ENCODE results near the gene IL36RN. TPM values are rescaled to one million over a fixed set of nuclear protein-coding genes. Genes with fewer than 3 reads are reported as not detected.

The IL36RN gene
- total and polyA plus RNA-seq, 2 experiments from 2014 or later = not detected

DNA sequence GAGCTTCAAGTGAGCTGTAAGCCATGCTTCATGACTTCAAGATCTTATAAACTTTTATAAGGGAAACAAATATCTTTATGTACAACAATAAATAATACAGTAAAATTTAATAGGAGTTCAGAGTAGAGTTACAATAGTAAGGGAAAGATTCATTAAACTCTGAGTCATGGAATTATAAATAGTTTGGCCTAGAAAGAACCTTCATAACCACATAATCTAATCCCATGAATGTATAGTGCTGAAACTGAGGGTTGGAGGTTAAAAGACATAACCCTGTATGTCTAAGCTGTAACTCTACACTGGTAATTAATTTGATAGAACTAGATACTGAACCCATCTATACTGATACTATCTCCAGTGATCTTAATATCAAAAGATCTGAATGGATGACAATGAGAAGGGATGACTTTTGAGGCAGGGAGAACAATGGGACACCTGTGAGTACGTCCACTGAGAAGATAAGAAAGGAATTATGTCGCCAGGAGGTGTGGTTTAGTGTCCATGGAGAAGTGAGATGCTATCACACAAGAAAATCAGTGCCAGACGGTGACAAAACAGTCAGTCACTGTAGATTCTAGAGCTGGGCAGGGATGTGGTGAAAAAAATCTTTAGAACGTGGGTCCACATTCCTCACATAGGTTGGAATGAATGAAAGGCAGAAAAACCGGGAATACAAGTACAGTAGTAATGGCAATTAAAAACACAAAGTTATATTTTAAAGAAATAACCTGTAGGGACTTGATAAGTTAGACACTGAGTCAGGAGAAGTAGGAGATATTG is 9.9 kb downstream of the IL36RN start:
- TF ChIP-seq, protein P1, sequence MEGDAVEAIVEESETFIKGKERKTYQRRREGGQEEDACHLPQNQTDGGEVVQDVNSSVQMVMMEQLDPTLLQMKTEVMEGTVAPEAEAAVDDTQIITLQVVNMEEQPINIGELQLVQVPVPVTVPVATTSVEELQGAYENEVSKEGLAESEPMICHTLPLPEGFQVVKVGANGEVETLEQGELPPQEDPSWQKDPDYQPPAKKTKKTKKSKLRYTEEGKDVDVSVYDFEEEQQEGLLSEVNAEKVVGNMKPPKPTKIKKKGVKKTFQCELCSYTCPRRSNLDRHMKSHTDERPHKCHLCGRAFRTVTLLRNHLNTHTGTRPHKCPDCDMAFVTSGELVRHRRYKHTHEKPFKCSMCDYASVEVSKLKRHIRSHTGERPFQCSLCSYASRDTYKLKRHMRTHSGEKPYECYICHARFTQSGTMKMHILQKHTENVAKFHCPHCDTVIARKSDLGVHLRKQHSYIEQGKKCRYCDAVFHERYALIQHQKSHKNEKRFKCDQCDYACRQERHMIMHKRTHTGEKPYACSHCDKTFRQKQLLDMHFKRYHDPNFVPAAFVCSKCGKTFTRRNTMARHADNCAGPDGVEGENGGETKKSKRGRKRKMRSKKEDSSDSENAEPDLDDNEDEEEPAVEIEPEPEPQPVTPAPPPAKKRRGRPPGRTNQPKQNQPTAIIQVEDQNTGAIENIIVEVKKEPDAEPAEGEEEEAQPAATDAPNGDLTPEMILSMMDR (IDR thresholded peaks at IDR 0.05; ENCODE audit: low read depth, low read length) = no peak
- H3K4me3 ChIP-seq = no peak overlapping the region
- no peaks in the 10 kb centered on the region for H3K4me1 ChIP-seq (ENCODE audit: low read depth)
- H3K36me3 ChIP-seq = no peaks in the 10 kb centered on the region
- H3K27me3 ChIP-seq = no peaks in the 10 kb centered on the region
- H3K9me3 ChIP-seq (ENCODE audit: low read depth) = no peaks in the 10 kb centered on the region
- no peak overlapping the region for H3K27ac ChIP-seq
- DNase-seq (ENCODE audit: low read depth in 1 of 2, low spot score in 1 of 2) = no peak

GRCh38 chr2:113069676-113070605 is 10.9 kb downstream of the IL36RN start:
- H3K27me3 ChIP-seq = no peaks in the 10 kb centered on the region
- no peaks in the 10 kb centered on the region for H3K36me3 ChIP-seq
- no peaks in the 10 kb centered on the region for H3K9me3 ChIP-seq (ENCODE audit: low read depth)
- no peak overlapping the region for H3K27ac ChIP-seq
- no peak overlapping the region for H3K4me3 ChIP-seq
- TF ChIP-seq, protein P1 (IDR thresholded peaks at IDR 0.05; ENCODE audit: low read depth, low read length) = no peak
- no peak for DNase-seq (ENCODE audit: low read depth in 1 of 2, low spot score in 1 of 2)
- H3K4me1 ChIP-seq (ENCODE audit: low read depth) = no peaks in the 10 kb centered on the region

DNA sequence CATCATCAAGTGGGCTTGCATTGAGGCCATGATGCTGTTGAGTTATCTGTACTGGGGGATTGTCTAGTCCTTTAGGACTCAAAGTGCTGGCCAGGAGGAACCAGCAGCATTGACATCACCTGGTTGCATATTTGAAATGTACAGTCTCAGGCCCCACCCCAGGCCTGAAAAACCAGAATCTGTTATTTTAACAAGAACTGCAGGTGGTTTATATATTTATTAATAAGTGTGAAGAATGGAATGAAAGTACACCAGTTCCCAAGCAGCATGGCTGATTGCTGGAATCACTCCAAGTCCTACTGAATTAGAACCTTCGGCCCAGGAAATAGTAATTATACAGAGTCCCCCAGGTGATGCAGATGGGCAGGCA is 11.6 kb downstream of the IL36RN start:
- DNase-seq (ENCODE audit: low read depth in 1 of 2, low spot score in 1 of 2) = no peak
- no peaks in the 10 kb centered on the region for H3K36me3 ChIP-seq
- H3K9me3 ChIP-seq (ENCODE audit: low read depth) = no peaks in the 10 kb centered on the region
- no peak overlapping the region for H3K4me3 ChIP-seq
- no peaks in the 10 kb centered on the region for H3K27me3 ChIP-seq
- TF ChIP-seq, protein P1 (IDR thresholded peaks at IDR 0.05; ENCODE audit: low read depth, low read length) = no peak
- no peak overlapping the region for H3K27ac ChIP-seq
- no peaks in the 10 kb centered on the region for H3K4me1 ChIP-seq (ENCODE audit: low read depth)

GRCh38 chr2:113072584-113072983 is 13.6 kb downstream of the IL36RN start:
- H3K9me3 ChIP-seq (ENCODE audit: low read depth) = no peaks in the 10 kb centered on the region
- H3K36me3 ChIP-seq = no peaks in the 10 kb centered on the region
- H3K27ac ChIP-seq = no peak overlapping the region
- no peak for DNase-seq (ENCODE audit: low read depth in 1 of 2, low spot score in 1 of 2)
- H3K27me3 ChIP-seq = no peaks in the 10 kb centered on the region
- TF ChIP-seq, protein P1 (IDR thresholded peaks at IDR 0.05; ENCODE audit: low read depth, low read length) = no peak
- H3K4me3 ChIP-seq = no peak overlapping the region
- H3K4me1 ChIP-seq (ENCODE audit: low read depth) = no peaks in the 10 kb centered on the region

DNA sequence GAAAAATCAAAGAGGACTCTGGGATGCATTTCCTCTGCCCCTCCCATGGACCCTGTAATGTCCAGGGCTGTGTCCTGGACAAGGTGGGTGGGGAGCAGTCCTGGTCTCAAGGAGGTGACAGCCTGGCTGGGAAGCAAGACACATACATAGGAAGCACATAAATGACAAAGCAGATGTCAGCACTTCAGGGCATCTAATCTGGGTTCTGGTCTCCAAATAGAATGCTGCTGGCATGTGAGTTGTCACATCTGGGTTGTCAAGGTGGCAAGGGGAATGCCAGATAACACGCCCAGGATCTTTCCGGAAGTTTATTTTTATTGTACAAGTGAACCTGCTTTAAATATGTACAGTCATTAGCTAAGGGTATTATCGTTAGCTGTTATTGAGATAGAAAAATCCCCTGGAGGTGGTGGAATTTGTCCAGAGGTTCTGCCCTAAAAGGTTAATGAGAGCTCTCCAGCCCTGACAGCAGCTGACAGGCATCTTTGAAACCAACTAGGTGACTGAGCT is 14.4 kb downstream of the IL36RN start:
- TF ChIP-seq, protein P1 (IDR thresholded peaks at IDR 0.05; ENCODE audit: low read depth, low read length) = no peak
- Histone ChIP-seq H3K36me3 (no peaks in the 10 kb centered on the region), H3K27ac (no peak overlapping the region), H3K4me1 (ENCODE audit: low read depth) (no peaks in the 10 kb centered on the region), H3K9me3 (ENCODE audit: low read depth) (no peaks in the 10 kb centered on the region), H3K27me3 (no peaks in the 10 kb centered on the region), H3K4me3 (no peak overlapping the region)
- DNase-seq (ENCODE audit: low read depth in 1 of 2, low spot score in 1 of 2) = no peak

All from cardiac muscle cell (in vitro differentiated cells and primary cell).